Stimulated activated CD4-positive, alpha-beta T cell treated with anti-CD3 and anti-CD28 coated beads, Interleukin-2, amount 100 ng/mL, for 48 hours (primary cell): Measurements from ENCODE around the gene COL15A1.

Experiments
- DNase-seq, 2 donors: peaks; one replicate each; pipeline ENCODE4 v3.0.0-alpha.2; 2020

Gene COL15A1

DNA sequence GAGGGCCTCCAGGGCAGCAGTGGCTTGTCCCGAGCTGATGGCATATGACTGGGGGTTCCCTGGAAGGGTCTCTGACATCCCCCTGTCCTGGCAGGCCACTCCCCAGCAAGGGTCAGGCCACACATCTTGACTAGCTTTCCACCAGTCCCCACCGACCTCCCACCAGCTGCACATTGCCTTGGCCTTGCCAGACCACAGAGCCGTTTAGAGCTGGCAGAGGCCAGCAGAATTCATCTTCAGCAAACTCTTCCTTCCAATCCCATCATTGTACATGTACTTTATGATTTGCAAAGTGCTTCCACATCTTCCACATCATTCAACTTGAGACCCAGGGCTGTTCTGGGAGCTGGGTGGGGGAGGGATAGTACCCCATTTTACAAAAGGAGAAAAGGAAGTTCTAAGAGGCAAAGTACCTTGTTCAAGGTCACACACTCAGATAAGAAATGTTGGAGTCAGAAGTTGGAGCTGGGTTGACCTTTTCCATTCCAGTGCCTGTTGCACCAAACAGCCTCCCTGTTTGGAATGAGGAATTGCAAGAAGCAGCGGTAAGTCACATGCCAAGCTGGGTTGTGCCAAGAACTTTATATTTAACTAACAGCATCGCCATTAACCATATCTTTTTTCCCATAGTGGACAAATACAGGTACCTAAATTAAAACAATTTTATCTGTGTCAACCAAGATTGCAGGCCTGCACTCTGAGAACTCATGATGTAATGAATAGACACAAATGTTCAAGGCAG lies 25.8 kb upstream of the COL15A1 start:
- DNase-seq, result no peak

GRCh38 chr9:98921732-98922131 lies 22.0 kb upstream of the COL15A1 start:
- no peak for DNase-seq

DNA sequence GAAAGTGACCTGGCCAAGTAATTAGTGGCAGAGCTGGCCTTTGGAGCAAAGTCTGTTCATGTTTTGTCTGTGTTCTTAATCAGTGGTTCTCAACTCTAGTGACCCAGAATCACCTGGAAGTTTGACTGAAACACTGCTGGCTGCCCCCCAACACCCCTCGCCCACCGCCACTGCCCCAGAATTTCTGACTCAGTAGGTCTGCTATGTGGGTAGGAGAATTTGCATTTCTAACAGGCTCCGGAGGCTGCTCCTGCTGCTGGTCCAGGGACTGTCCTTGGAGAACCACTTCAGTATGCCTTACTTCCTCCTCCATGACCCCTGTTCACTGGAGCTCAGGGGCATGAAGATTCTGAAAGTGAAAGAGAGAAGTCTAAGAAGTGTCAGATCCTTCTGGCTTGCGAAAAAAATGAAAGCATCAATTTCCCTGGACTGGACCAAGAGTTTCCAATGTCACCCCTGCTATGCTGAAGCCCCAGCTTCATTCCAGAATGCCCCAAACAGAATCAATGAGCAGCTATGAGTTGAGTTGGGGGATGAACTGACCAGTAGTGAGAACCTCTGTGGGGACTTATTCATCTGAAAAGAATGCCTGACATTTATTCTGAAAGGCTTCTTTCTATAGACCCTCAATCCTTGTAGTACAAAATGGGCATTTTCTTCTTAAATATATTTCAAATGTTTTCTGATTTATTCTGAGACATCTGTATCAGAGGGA lies 20.8 kb upstream of the COL15A1 start:
- DNase-seq, result no peak

DNA sequence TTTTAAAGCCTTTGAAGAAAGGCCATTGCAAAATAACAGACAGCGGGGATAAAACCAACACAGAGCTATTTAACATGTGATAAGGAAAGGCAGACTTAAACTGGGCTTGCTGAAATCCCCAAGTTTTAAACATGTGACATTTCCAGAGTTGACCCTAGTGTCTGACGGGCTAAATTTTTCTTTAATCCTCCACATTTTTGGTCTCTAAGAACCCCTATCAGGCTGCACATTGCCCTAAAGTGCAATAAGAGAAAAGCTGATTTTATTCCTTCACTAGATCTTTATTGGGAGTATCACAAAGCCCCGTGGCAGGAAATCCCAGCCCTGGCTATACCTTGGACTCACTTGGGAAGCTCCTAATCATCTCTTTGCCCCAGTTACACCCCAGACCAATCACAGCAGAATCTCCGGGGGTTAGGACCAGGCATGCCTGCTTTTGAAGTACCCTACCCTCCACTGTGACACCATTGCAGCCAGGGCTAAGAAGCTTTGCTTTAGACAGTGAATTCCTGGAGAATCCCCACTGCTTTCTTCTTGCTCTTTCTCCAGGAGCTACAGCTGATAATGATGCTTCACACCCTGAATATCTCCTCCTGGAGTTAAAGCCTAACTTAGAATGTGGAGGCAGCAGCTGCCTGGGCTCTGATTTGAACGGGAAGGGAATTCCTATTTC lies 20.1 kb upstream of the COL15A1 start:
- DNase-seq, result no peak

DNA sequence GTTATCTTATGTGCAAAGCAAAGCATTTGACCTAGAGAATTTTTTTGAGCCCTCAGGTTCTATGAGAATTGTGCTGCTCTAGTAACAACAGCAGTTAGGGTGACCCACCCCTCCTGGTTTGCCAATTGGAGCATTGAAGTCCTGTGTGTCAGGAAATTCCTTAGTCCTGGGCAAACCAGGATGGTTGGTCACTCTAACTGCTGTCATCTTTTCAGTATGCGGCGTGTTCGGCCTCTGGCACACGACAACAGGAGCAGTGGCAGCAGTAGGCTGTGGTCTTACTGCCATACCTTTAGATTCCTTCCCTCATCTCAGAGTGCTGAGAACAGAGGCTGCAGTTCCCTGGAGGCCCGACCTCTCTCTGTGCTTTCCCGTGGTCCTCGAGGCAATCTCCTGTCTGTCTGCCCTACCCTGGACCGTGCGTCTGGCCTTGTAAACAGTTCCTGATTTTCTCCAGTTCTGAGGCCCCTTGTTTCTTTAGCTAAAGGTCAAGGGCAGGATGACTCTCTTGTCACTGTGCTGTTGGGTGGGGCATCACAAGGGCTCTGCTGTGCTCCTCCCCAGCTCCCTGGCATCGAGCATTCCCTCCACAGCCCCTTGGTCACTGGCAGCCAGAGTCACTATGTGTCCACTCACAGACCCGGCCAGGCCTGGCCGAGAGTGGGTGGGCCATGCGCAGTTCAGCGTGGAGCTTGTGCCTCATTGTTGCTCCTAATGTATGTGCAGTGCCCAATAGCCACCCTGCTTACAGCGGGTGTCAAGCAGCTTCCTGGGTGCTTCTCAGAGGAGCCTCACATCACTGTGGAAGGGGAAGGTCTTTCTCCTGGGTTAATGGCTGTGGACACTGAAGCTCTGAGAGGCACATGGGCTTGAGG lies 18.5 kb upstream of the COL15A1 start:
- no peak for DNase-seq

- DNase-seq, result no peak
These were observed 17.8 kb upstream of the COL15A1 start for GRCh38 chr9:98925956-98926355.

DNA sequence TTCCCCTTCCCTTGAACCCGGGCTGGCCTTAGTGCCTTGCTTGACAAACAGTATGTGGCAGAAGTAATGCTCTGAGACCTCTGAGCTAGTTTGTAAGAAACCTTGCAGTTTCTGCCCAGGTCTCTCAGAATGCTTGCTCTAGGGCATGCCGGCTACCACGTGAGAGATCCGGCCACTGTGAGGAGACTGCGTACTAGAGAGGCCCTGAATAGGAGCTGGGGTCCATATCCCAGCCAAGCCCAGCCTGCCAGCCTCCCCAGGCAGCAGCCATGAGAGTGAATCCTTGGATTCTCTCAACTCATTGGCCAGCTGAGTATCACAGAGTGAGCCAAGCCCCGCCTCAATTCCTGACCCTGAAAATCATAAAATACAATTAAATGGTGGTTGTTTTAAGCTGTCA lies 16.0 kb upstream of the COL15A1 start:
- DNase-seq, result no peak

- no peak for DNase-seq
These were observed 14.6 kb upstream of the COL15A1 start for GRCh38 chr9:98929071-98929470.

DNA sequence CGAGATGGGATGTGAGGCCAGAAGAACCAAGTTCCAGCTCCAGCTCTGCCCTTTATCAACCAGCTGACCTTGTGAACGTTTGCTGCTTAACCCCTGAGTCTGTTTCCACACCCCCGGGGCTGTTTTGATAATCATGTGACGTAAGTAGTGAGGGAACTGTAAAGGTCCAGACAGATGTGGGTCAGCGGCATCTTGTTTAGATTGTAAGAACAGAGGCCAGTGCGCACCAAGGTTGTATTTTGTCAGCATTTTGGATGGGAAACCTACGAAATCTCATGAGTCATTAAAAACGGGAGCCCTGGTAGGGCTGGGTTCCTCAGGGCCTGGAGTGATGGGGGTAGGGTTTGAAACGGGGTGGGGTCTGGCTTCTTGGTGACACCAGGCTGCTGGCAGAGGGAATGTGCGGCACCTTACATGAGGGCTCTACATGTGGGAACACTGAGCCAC lies 13.8 kb upstream of the COL15A1 start:
- DNase-seq, result no peak

GRCh38 chr9:98930792-98931191 lies 12.9 kb upstream of the COL15A1 start:
- no peak for DNase-seq

DNA sequence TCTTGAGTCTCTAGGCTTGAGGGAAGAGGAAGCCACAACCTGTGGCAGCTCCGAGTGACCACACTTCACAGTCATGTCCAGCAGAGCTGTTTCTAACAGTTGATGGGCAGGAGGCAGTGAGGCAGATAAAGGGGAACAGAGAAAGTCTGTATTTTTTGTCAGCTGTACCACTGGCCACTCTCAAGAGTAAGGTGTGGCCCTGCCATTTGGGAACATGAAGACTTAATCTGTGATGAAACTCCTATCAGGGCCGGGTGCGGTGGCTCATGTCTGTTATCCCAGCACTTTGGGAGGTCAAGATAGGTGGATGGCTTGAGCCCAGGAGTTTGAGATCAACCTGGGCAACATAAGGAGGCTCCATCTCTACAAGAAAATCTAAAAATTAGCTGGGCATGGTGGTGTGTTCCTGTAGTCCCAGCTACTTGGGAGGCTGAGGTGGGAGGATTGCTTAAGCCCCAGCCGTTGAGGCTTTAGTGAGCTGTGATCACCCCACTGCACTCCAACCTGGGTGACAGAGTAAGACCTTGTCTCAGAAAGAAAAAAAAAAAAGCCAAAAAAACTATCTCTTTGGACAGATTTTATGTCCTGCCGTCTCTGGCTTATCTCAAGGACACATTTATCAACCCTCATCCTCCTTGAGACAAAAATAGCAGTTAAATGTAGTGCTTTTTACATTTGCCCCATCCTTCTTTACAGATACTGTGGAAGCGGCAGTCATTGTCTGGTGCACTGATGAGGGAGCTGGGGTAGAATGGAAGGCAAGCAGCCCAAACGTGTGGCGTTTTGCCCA lies 11.9 kb upstream of the COL15A1 start:
- no peak for DNase-seq

- DNase-seq, result no peak
These were observed 10.5 kb upstream of the COL15A1 start for GRCh38 chr9:98933185-98933584.

- DNase-seq, result no peak
These were observed 9.8 kb upstream of the COL15A1 start for GRCh38 chr9:98933890-98934289.

- DNase-seq, result no peak
These were observed 8.6 kb upstream of the COL15A1 start for GRCh38 chr9:98935071-98935505.

- no peak for DNase-seq
These were observed 3.4 kb upstream of the COL15A1 start for GRCh38 chr9:98940276-98940675.

DNA sequence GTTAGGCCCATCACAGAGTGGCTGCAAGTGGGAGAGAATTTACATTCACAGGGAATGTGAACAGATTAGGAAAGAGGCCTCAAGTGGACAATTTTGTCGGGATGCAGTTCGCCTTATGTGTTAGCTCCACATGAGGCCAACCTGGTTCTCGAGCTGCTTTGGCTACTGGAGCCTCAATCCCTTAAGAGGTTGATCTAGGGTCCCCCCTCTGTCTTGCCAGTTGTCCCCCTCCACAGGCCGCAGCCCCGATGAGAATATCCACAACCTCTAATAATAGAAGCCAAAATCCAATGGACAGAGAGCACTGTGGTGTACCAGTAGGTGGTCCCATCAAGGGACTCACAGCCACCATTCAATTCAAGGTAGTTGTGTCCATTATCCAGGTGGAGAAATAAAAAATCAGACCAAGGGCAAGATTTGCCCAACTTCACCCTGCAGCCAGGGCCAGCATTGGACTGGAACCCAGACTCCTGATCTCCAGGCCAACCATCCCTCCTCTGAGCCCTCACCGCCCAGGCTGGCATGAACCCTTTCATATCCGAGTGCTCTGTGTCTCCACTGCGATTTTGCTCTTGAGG lies 1.7 kb upstream of the COL15A1 start:
- DNase-seq, result no peak

DNA sequence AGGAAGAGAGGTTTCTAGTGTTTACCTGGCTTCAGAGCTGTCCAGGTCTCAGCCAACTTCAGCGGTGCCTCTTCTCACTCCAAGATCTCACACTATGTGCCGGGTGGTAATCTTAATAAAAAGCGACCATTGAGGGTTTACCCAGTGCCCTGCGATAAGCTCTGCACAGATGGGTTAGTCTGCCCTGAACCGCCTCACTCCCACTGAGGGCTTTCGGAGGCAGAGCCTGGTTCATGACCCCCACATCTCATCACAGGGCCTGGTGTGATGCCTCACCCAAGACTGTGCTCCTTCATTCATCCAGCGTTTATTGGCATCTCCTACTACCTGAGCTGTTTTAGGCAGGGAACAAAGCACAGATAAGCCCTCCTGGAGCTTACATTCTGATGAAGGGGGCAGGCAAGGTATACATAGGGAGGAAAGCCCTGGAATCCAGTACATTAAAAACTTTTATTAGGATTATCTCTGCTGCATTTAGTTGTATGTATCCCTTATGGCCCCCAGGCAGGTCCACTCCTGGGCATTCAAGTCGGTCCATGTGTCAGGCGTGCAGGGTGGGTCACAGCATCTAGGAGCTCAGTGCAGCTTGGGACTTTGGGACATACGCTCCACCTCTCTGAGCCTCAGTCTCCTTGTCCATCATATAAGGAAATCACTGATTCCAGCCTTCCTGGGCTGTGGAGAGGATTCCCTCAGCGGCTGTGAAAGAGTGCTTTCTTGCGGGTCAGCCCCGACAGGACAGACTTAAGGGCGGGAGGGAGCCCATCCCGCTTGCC lies 613 bp upstream of the COL15A1 start:
- no peak for DNase-seq

GRCh38 chr9:98944057-98944733 lies 488 bp downstream of the COL15A1 start:
- DNase-seq, result peak in 1 of 2 donors; percentile 3

DNA sequence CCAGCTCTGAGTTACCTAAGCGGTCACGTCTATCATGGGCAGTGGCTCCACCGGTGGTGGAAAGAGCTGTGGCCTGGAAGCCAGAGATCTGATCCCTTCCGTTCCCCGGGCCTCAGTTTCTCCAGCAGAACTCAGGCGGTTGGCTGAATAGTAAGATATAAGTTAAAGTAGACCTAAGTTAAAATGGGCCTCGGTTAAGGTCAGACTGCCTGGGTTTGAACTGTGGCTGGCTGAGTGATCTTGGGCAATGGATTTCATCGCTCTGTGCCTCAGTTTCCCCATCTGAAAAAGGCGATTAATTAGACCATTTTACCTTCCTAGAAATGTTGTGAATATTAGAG lies 997 bp downstream of the COL15A1 start:
- DNase-seq, result no peak

- no peak for DNase-seq
These were observed 5.9 kb downstream of the COL15A1 start for GRCh38 chr9:98949565-98949964.
